B cell (primary cell): ENCODE measurements around the gene RBPJL. TPM values are rescaled to one million over a fixed set of nuclear protein-coding genes. Genes with fewer than 3 reads are reported as not detected.

Experiments used
- ATAC-seq: fragments of 200-7000 bp; cut with Tn5 transposase; one replicate; pipeline ENCODE4 v1.10.0; 2021; ENCODE audit warnings: low read depth, mild to moderate bottlenecking, moderate number of reproducible peaks, moderate library complexity
- CTCF ChIA-PET: fragments of 350-600 bp; sonication (Branson Sonifier 250); formaldehyde crosslinking; loops from one replicate; lab custom pipeline; 2021; ENCODE audit warnings: antibody characterized with exemption, inconsistent platforms; lab: Charles Lee
- POLR2A ChIA-PET: fragments of 350-600 bp; sonication (Branson Sonifier 250); formaldehyde crosslinking; loops from one replicate; lab custom pipeline; 2021; ENCODE audit warnings: antibody characterized with exemption; lab: Charles Lee
- DNase-seq: peaks from one replicate; pipeline ENCODE4 v3.0.0; 2013
- H2AFZ ChIP-seq: 2 replicates; pipeline ENCODE4 v1.6.1; 2012; ENCODE audit warnings: mild to moderate bottlenecking, low read depth, low read length; ENCODE audit not compliant: insufficient read depth, poor library complexity, severe bottlenecking
- H3K27ac ChIP-seq, 2 donors: 1 replicate in 1 of 2; 2 replicates in 1 of 2; pipeline ENCODE4 v1.5.1; 2012 to 2013; ENCODE audit warnings: low read length in 2 of 2, mild to moderate bottlenecking in 2 of 2, moderate library complexity in 1 of 2
- H3K27me3 ChIP-seq, 4 experiments: fragments of 200-600 bp in 1 of 4; sonication (generic) in 1 of 4; replicated peaks in 1 of 4; 1 replicate in 2 of 4; 2 replicates in 2 of 4; pipeline versions ENCODE4 v1.6.1 to v1.7.0; 2013 to 2016; ENCODE audit warnings: low read length in 3 of 4, mild to moderate bottlenecking in 2 of 4, mixed read lengths in 1 of 4, moderate library complexity in 1 of 4; ENCODE audit not compliant: insufficient read depth in 4 of 4, control insufficient read depth in 3 of 4; ENCODE audit errors: control extremely low read depth in 1 of 4
- H3K36me3 ChIP-seq, 2 experiments: replicated peaks in 1 of 2; 1 replicate in 1 of 2; 2 replicates in 1 of 2; pipeline versions ENCODE4 v1.6.1 to v1.7.1; 2013; ENCODE audit warnings: low read length in 1 of 2; ENCODE audit not compliant: insufficient read depth in 2 of 2, control insufficient read depth in 1 of 2; ENCODE audit errors: control extremely low read depth in 1 of 2, extremely low read depth in 1 of 2
- H3K4me1 ChIP-seq, 2 donors: fragments of 200-600 bp in 1 of 2; sonication (generic) in 1 of 2; 1 replicate in 1 of 2; 2 replicates in 1 of 2; pipeline versions ENCODE4 v1.5.1 to v1.6.1; 2013 to 2017; ENCODE audit warnings: low read length in 2 of 2; ENCODE audit not compliant: control insufficient read depth in 2 of 2, insufficient read depth in 2 of 2
- H3K4me2 ChIP-seq: replicated peaks from 2 replicates; pipeline ENCODE3; 2012; ENCODE audit warnings: mild to moderate bottlenecking, low read depth, low read length; ENCODE audit not compliant: poor library complexity, severe bottlenecking
- H3K4me3 ChIP-seq, 5 experiments: fragments of 200-600 bp in 1 of 5; sonication (generic) in 1 of 5; 1 replicate in 3 of 5; 2 replicates in 2 of 5; pipeline versions ENCODE4 v1.5.1 to v1.7.0; 2011 to 2016; ENCODE audit warnings: low read length in 4 of 5, mild to moderate bottlenecking in 4 of 5, low read depth in 2 of 5, control low read depth in 1 of 5, moderate library complexity in 1 of 5; ENCODE audit not compliant: insufficient read depth in 1 of 5; ENCODE audit errors: control extremely low read depth in 1 of 5, extremely low read depth in 1 of 5
- H3K79me2 ChIP-seq: fragments of 200-600 bp; sonication (generic); one replicate; pipeline ENCODE4 v1.6.0; 2016; ENCODE audit warnings: low read length; ENCODE audit not compliant: control insufficient read depth, insufficient read depth
- H3K9ac ChIP-seq: fragments of 200-600 bp; sonication (generic); 2 replicates; pipeline ENCODE4 v1.6.1; 2017; ENCODE audit warnings: mild to moderate bottlenecking, low read length, moderate library complexity
- H3K9me3 ChIP-seq, 3 donors: one replicate each; pipeline versions ENCODE4 v1.6.1 to v1.7.1; 2013; ENCODE audit warnings: low read length in 2 of 3; ENCODE audit not compliant: control insufficient read depth in 2 of 3, insufficient read depth in 1 of 3; ENCODE audit errors: control extremely low read depth in 1 of 3
- H4K20me1 ChIP-seq: 2 replicates; pipeline ENCODE4 v1.6.0; 2012; ENCODE audit warnings: mild to moderate bottlenecking, low read length; ENCODE audit not compliant: insufficient read depth, control insufficient read depth, poor library complexity, severe bottlenecking
- H3K27ac Mint-ChIP-seq: one replicate; pipeline ENCODE4 v1.8.0; 2021; ENCODE audit warnings: mixed read lengths
- H3K27me3 Mint-ChIP-seq: one replicate; pipeline ENCODE4 v1.8.0; 2021; ENCODE audit warnings: mixed read lengths
- H3K4me1 Mint-ChIP-seq: one replicate; pipeline ENCODE4 v1.8.0; 2021; ENCODE audit warnings: mixed read lengths
- H3K4me3 Mint-ChIP-seq: one replicate; pipeline ENCODE4 v1.8.0; 2021; ENCODE audit warnings: mixed read lengths
- H3K9me3 Mint-ChIP-seq: one replicate; pipeline ENCODE4 v1.8.0; 2022; ENCODE audit warnings: mixed read lengths; ENCODE audit not compliant: insufficient read depth
- CTCF ChIP-seq: fragments of 200-600 bp; IDR thresholded peaks from one replicate; pipeline ENCODE4 v1.8.0; 2022; ENCODE audit warnings: antibody characterized with exemption, mild to moderate bottlenecking
- EZH2 ChIP-seq: IDR thresholded peaks from 2 replicates; pipeline ENCODE4 v1.6.1; 2012; ENCODE audit warnings: borderline replicate concordance, low read depth, mild to moderate bottlenecking, moderate library complexity, low read length; ENCODE audit not compliant: insufficient read depth, poor library complexity, severe bottlenecking
- WGBS: methylation state at CpG from one replicate; pipeline ENCODE4 v1.1.5; 2013; ENCODE audit warnings: missing lambda C conversion rate; ENCODE audit not compliant: insufficient coverage; 5-methylcytosine and 5-hydroxymethylcytosine counted together
- intact Hi-C: fragments of 100-400 bp; cut with micrococcal nuclease; formaldehyde crosslinking; loops from one replicate; pipeline ENCODE4 v1.10.0; 2022
- polyA plus RNA-seq: library from polyadenylated mRNA; depleted of rRNA; stranded (reverse); fragments of >200 nt; gene quantifications from 2 replicates; pipeline ENCODE4 v1.2.3, GENCODE V29; 2012
- total RNA-seq, 2 donors: library from RNA; stranded (reverse); fragments of 120-200 nt in 1 of 2; gene quantifications; 1 replicate in 1 of 2; 2 replicates in 1 of 2; pipeline versions ENCODE4 v1.2.3 to v1.2.4, GENCODE V29; 2013 to 2022

RBPJL gene
- total and polyA plus RNA-seq, 2 donors (not counting 1 experiment from before 2014, with no cell fraction given), result not detected

GRCh38 chr20:45304464-45304999, 2.1 kb upstream of the RBPJL start:
- Histone ChIP-seq H3K9me3 (peaks cover 0 to 4% (median 0%) of the 10 kb centered on the region in 3 donors), H3K4me2 (no peak overlapping the region), H3K79me2 (no peaks in the 10 kb centered on the region), H4K20me1 (no peaks in the 10 kb centered on the region), H3K9ac (no peak overlapping the region), H3K27ac (no peak overlapping the region), H3K36me3 (no peaks in the 10 kb centered on the region), H3K27me3 (peaks cover 0 to 52% (median 5%) of the 10 kb centered on the region in 4 experiments), H2AFZ (no peak overlapping the region), H3K4me1 (peaks cover 3 to 4% of the 10 kb centered on the region in 2 donors), H3K4me3 (no peak overlapping the region)
- no peak for TF ChIP-seq CTCF
- TF ChIP-seq EZH2, result no peak
- POLR2A ChIA-PET, result no interaction called here
- WGBS, result 70% methylated on average over 43 of the region's 43 CpGs
- H3K27ac Mint-ChIP-seq, result peak overlapping the region; percentile 50
- H3K4me1 Mint-ChIP-seq, result no peaks in the 10 kb centered on the region
- peaks cover 55% of the 10 kb centered on the region for H3K27me3 Mint-ChIP-seq
- no peak overlapping the region for H3K4me3 Mint-ChIP-seq
- no peaks in the 10 kb centered on the region for H3K9me3 Mint-ChIP-seq
- CTCF ChIA-PET, result interaction anchor here (0.9 to 5.8 kb wide), 5 partner anchors 8 to 467 kb away, joined by 3 to 52 read pairs (median 9); no protein-coding TSS in a partner anchor
- no peak for DNase-seq
- ATAC-seq, result no peak
- intact Hi-C loops, result no loop called here

DNA sequence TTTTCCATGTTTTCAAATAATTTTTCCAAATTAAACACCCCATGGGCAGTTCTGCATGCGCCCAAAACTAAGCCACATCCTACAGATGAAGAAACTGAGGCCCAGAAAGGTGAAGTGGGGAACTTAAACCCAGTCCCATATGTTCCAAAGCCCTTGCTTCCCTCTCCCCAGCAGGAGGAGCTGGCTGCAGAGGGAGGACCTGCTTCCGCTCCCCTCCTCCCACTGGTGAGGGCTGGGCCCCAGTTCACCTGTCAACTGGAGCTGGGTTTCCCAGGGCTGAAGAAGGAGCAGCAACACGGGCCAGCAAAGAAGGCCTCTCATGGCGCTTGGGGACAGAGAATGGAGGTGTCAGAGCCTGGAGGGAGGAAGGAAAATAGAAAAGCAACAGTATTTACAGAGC, 1.4 kb upstream of the RBPJL start:
- H3K4me1 Mint-ChIP-seq, result no peaks in the 10 kb centered on the region
- H3K27ac Mint-ChIP-seq, result no peak overlapping the region
- TF ChIP-seq EZH2, result no peak
- no peak for TF ChIP-seq CTCF
- no peaks in the 10 kb centered on the region for H3K79me2 ChIP-seq
- H3K27ac ChIP-seq, result no peak overlapping the region
- H3K4me3 ChIP-seq, result no peak overlapping the region
- no peak overlapping the region for H2AFZ ChIP-seq
- no peak overlapping the region for H3K4me2 ChIP-seq
- 100% methylated on average over 1 of the region's 4 CpGs for WGBS
- DNase-seq, result no peak
- CTCF ChIA-PET, result interaction anchor here (0.6 to 5.8 kb wide), 7 partner anchors 9 to 466 kb away, joined by 3 to 52 read pairs (median 5); no protein-coding TSS in a partner anchor
- no peaks in the 10 kb centered on the region for H4K20me1 ChIP-seq
- no peak for ATAC-seq
- no peaks in the 10 kb centered on the region for H3K9me3 Mint-ChIP-seq
- H3K36me3 ChIP-seq, result no peaks in the 10 kb centered on the region
- intact Hi-C loops, result no loop called here
- peaks cover 0 to 4% (median 0%) of the 10 kb centered on the region in 3 donors for H3K9me3 ChIP-seq
- H3K27me3 ChIP-seq, result peaks cover 0 to 52% (median 5%) of the 10 kb centered on the region in 4 experiments
- peaks cover 57% of the 10 kb centered on the region for H3K27me3 Mint-ChIP-seq
- H3K9ac ChIP-seq, result no peak overlapping the region
- H3K4me3 Mint-ChIP-seq, result no peak overlapping the region
- H3K4me1 ChIP-seq, result peaks cover 3 to 4% of the 10 kb centered on the region in 2 donors
- POLR2A ChIA-PET, result no interaction called here
